Stimulated activated CD8-positive, alpha-beta memory T cell treated with anti-CD3 and anti-CD28 coated beads, Interleukin-7, amount 100 ng/mL, for 48 hours (primary cell): ENCODE results near the gene SORT1.
A peak's percentile ranks its signal among the peaks of the same experiment; 100 is the strongest.
"Not testable (repeated sequence)": the region's sequence is repeated elsewhere in the genome, so short reads cannot be mapped to it uniquely, and the experiment has no call there.

Source experiments
- DNase-seq, 2 donors: peaks; one replicate each; pipeline ENCODE4 v3.0.0-alpha.2; 2020; ENCODE audit warnings: low read depth in 1 of 2; ENCODE audit errors: extremely low read depth in 1 of 2

SORT1 gene

GRCh38 chr1:109301874-109302273, 95.8 kb downstream of the SORT1 start:
- DNase-seq = no peak

DNA sequence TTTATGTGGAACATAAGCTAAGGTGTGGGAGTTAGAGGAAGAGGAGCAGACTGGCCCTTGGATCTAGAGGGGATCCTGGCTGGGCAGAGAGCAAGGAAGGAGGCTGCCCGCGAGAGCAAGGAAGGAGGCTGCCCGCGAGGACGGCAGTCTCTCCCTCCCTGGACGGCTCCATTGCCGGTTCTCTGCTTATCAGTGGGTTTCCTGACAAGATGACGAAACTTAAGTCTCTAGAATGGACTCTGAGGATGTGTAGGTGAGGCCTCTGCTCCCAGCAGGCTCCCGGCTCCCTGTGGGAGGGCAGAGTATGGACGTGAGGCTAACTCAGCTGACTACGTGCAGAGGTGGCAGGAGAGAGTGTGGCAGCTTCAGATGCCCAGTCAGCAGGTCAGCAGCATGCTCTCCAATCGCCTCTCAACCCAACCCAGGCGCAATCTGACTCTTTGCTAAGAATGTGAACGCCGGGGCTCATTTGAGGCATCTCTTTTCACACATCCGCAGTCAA, 97.0 kb downstream of the SORT1 start:
- no peak for DNase-seq

DNA sequence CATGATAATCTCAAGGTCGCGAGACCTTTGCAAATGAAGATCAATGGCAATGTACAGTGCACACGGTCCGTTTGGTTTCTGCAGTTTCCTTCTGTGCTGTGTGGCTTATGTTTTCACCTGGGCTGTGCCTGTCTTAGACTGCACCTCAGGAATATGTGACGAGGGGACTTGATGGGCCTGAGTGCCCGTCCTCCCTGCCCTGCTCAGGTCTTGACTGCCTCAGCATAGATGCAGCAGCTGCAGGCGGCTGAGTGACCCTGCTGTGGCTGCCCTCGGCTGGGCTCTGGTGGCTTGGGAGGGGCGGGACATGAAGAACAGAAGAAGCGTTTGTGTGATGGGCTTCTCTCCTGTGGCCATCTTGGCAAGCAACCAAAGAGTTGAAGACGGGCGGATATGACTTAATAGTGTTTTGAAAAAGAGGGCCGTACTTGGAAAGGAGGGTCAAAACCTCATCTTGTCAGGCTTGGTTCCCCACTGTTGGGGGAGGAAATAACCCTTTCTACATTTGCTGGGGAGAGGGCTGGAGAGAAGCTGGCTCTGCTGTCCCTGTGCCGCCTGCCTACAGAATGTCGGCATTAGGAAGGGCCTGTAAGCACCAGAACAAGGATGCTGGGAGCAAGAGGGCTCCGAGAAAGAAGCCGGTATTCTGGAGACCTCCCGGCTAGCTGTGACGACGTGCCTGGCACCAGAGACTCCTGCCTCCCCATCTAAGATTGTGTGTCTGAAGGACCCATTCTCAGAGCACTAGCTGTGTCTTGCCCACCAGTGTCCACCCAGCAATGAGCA, 98.0 kb downstream of the SORT1 start:
- DNase-seq = no peak

- DNase-seq = no peak
Measured at GRCh38 chr1:109298666-109299557, 98.8 kb downstream of the SORT1 start.

- DNase-seq = no peak
Measured at GRCh38 chr1:109296782-109297181, 100.9 kb downstream of the SORT1 start.

DNA sequence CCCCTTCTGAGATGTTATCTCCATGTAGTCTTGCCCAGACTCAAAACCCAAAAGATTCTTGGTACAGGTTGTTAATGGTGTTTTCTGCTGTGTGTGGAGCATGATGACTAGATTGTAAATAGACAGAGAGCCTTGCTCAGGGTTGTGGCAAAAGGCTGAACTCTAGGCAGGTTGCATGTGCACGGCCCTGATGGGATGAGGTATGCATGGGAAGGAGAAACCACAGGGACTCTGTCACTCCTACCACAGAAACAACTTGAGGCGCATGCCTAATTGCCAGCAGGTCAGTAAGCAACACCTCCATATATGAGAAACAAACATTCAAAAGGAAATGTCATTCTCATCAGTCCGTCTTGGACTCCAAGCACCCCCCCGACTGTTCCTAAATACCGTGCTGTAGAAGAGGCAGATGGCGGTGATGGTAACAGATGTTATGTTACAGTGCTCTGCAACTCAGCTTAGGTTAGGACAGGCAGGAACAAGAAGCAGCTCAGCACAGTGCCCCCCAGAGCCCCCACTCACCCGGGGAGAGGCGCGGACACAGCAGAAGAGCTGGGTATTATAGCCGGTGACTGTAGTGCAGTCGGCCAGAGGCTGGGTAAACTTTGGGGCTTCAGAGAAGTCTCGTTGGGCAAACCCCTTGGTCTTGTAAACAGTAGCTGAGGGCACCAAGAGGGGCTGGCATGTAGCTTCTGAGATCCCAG, 101.9 kb downstream of the SORT1 start:
- no peak for DNase-seq

DNA sequence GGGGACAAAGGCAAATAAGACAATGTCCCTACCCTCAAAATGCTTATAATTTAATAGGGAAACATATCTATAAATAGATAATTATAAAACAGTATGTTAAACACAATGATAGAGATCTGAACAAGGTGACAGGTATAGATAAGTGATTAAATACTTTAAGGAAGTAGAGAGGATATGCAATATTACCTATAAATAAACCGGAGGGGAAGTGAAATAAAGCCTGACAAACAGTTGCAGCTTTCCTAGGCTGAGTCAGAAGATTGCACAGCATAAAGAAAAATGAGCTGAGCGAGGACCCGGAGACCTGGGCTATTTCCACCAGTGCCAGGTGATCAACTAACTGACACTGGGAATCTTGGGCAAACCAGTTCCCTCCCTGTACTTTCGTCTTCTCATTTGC, 103.2 kb downstream of the SORT1 start:
- DNase-seq = no peak

DNA sequence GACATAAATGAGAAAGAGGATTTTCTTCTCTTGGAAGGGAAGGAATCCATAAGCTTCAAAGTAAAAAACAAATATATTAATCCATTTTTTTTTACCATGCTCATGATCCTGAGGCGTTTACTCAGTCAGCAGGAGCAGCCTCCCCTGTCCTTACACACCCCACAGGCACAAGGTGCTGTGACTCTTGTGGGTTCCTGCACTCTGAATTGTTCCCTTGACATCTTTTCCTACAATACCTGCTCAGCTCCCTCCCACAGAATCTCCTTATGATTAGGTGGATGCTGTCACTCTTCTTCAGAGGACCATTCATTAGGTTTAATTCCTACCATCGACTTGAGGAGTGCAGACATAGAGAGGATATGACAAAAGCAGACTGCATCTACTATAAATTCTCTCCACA, 104.7 kb downstream of the SORT1 start:
- DNase-seq = no peak

DNA sequence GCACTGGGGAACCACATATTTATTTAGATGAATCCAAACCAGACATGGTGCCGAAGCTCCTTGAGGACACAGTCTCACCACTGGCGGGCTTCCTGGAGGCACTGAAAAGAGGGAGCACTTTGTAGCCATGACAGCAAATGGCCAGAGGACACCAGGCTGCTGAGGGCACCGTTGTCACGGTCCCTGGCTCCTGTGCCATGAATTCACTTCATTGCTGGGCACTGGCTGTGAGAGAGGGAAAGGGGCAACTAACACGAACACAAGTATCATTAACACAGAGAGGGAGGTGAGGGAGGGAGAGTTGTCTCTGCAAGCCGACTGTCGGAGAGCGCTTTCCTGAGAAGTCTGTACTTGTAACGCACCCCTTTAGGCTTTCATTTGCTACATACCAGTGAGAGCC, 105.4 kb downstream of the SORT1 start:
- DNase-seq = no peak

DNA sequence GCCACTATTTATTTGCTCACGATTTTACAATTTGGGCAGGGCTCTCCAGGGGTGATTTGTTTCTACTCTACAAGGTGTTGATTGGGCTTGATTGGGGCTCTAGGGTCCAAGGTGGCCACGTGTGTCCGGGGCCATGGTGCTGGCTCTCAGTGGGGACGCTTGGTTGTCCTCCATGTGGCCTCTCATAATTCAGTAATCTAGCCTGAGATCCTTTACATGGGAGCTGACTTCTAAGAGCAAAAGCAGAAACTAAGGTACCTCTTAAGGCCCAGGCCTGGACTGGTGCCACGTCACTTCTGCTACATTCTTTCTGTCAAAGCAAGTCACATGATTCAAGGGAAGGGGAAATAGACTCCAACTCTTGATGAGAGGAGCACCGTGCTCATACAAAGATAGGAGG, 106.7 kb downstream of the SORT1 start:
- no peak for DNase-seq

DNA sequence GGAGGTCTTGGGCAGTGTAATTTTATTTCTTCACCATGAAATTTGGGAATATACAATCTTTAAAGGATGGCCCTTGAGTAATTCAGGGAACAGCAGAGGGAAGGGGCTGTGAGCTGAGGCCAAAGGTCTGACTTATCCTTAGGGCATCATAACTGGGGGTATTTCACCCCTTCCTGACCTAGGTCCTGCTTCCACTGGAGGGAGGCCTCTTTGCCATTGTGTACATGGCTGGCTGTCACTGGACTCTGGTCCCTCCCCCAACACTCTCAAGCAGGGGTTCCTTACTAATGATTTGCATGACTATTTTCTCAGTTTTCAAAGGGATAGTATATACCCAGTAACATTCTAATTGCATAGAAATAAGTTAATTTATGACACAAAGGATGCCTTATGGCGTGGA, 107.6 kb downstream of the SORT1 start:
- no peak for DNase-seq

DNA sequence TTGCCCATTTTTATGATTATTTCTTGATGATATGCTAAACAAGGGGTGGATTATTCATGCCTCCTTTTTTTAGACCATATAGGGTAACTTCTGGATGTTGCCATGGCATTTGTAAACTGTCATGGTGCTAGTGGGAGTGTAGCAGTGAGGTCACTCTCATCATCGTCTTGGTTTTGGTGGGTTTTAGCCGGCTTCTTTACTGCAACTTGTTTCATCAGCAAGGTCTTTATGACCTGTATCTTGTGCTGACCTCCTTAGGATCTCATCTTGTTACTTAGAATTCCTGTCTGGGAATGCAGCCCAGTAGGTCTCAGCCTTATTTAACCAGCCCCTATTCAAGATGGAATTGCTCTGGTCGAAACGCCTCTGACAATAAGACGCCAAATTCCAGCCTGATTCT, 111.0 kb downstream of the SORT1 start:
- not testable (repeated sequence) for DNase-seq

DNA sequence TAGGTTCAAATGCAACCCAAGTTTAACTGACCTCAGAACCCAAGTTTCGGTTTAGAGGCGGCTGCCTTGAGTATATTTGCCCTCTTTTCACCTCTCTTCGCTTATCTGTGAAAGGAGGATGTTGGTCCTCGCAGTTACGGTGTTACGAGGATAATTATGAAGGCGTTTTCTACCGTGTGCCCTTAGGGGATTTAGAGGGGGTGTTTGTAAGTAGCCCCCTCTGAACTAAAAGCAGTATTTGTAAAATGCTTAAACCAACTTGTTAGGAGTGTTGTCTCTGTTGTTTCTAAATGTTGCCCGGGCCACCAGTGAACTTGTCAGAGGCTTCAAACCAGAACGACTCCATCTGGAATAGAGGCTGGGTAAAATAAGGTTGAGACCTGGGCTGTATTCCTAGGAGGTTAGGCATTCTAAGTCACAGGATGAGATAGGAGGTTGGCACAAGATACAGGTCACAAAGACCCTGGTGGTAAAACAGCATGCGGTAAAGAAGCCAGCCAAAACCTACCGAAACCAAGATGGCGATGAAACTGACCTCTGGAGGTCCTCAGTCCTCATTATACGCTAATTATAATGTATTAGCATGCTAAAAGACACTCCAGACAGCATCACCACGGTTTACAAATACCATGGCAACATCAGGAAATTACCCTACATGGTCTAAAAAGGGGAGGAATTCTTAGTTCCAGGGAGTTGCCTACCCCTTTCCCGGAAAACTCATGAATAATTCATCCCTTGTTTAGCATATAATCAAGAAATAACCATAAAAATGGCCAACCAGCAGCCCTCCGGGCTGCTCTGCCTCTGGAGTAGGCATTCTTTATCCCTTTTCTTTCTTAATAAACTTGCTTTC, 113.7 kb downstream of the SORT1 start:
- DNase-seq = no peak

DNA sequence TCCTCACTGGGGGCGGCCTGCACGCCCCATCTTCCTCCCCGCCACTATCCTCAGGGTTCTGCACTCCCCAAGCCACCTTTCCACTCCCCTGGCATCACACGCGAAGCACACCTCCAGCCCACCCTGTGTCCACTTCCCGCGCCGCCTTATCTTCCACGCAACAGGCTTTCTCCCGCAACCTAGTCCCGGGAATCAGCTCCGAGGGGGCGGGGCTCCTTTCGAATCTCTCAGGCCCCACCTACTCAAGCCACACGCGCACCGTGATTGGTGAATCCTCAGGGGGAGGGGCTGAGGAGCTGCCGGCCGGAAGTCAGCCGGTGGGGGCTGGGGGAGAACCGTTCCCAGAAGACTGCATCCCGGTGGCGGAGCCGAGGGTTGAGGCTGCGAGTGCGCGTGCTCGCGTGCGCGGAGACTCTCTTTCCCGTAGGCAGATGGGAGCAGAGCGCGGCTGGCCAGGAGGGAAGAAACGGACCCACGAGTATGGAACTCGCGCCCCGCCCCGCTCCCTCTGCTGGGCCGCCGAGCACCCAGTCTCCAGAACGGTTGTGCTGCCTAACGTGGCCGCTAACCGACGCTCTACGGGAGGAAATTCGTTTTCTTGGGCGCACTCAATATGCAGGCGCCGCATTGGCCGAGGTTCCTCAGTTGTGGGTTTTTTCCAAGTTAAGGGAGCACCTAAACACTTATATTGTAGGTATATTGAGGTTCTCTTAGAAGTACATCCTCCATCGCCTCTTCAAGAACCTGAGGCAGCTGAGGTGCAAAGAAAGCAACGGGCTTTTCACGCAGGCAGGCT, 114.6 kb downstream of the SORT1 start, which contains the start of gene PSRC1:
TSS of gene PSRC1 (minus strand) at position 194 of the 796 bp plus-strand sequence.
- peak; percentile 73 to 83 for DNase-seq

GRCh38 chr1:109282497-109282951, 115.2 kb downstream of the SORT1 start:
- DNase-seq = no peak

DNA sequence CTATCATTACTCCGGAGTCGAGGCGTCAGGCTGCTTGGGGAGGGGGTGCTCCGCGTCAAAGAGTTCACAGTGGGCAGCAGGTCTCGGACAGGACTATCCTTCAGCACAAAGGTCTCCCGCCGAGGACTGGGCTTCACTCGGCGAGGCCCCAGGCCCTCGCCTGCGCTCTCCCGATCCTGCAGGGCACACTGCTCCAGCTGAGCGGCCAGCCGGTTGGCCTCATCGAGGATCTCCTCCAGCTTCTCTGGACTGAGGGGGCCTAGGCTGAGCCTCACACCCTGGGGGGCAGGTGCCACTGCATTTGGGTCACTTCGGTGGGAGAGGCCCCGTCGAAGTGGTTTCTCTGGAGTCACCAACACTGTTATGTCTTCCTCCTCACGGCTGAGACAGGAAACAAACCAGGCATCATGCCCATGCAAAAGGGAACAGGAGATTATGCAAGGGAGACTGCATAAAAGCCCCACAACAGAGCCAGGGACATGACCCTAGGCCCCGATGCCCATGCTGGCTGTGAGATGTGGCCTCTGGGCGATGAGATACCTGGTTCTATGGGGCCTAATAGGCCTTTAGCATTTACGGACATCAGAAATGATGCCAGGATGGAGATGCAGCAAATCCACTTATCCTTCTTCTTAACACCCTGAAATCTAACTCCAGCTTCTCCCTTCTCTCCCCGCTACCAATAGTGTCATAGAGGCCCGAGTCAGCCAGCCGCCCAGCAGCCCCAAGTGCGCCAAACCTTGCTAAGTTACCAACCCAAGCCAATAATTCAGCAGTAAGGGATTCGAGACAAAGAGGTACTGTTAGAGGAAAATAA, 115.8 kb downstream of the SORT1 start:
- DNase-seq = no peak

DNA sequence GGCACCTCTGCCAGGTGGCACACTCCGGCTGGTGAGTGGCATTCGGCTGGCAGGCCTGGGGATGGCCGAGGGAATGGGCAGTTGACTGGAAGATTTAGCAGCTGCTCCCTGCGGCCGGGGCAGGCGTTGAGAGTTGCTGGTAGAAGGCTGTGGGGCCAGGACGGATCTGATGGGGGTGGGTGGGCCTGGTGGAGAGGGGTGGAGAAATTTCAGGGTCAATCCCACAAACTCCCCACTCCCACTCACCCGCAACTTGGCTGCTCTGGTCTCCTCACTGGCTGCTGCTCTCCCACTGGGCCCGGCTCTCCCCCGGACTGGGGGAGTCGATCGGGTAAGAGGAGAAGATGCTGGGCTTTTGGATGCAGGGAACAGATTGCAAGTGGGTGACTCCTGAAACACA, 116.9 kb downstream of the SORT1 start:
- DNase-seq = no peak

DNA sequence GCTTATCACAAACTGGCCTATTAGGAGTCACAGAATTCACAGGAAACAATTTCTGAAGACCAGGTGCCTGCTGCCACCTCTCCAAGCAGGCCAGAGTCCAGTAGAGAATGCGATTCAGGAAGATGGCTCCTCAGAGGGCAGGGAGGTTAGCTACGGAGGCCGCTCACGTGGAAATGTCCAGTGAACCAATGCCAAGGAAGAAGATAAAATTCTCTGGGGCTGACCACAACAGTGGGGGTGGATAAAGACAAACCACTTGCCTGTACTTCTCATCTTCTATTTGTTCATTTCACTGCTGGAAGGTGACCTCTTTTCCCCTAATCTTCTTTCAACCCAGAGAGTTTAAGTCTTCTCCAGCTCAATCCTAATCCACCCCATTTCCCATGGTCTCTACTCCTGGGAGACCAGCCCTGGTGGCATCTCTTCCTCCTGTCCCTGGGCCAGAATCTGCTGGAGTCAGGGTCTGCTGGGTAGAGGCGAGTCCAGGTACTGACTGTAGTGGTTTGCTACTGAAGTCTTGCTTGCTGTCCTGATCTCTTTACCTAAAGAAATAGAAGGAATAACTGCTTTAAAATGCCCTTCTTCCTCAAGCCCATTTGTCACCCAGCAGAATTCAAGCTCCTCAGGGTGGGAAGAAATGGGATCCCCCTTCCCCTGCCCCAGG, 118.0 kb downstream of the SORT1 start:
- DNase-seq = no peak
